Mononuclear cell (primary cell): ENCODE measurements around the gene GLB1L2. TPM values are rescaled to one million over a fixed set of nuclear protein-coding genes. Genes with fewer than 3 reads are reported as not detected.

Experiments
- H3K27me3 ChIP-seq: 2 replicates; pipeline ENCODE4 v1.6.0; 2011; ENCODE audit warnings: low read length, control low read depth; ENCODE audit not compliant: insufficient read depth
- H3K4me1 ChIP-seq: 2 replicates; pipeline ENCODE4 v1.5.1; 2011; ENCODE audit warnings: mild to moderate bottlenecking, low read length, control low read depth; ENCODE audit not compliant: insufficient read depth
- H3K4me3 ChIP-seq: 2 replicates; pipeline ENCODE4 v1.5.1; 2011; ENCODE audit warnings: mild to moderate bottlenecking, low read length, moderate library complexity
- H3K9me3 ChIP-seq: 2 replicates; pipeline ENCODE4 v1.5.1; 2011; ENCODE audit warnings: low read depth, mild to moderate bottlenecking, control low read depth, low read length
- total RNA-seq: library from RNA; depleted of rRNA; stranded (reverse); fragments of >200 nt; gene quantifications from one replicate; pipeline ENCODE4 v1.2.3, GENCODE V29; 2012

Gene GLB1L2
- total RNA-seq, 1 donor, result 0.42 TPM

GRCh38 chr11:134392953-134393615 is 61.3 kb downstream of the GLB1L2 start:
- H3K4me3 ChIP-seq, result no peak overlapping the region
- H3K27me3 ChIP-seq, result no peaks in the 10 kb centered on the region
- H3K9me3 ChIP-seq, result no peaks in the 10 kb centered on the region
- H3K4me1 ChIP-seq, result no peaks in the 10 kb centered on the region

- Histone ChIP-seq H3K4me3 (no peak overlapping the region), H3K4me1 (no peaks in the 10 kb centered on the region), H3K9me3 (no peaks in the 10 kb centered on the region), H3K27me3 (no peaks in the 10 kb centered on the region)
These were observed 61.9 kb downstream of the GLB1L2 start for GRCh38 chr11:134393638-134394037.

- Histone ChIP-seq H3K9me3 (no peaks in the 10 kb centered on the region), H3K4me3 (no peak overlapping the region), H3K27me3 (no peaks in the 10 kb centered on the region), H3K4me1 (no peaks in the 10 kb centered on the region)
These were observed 62.5 kb downstream of the GLB1L2 start for GRCh38 chr11:134394311-134394710.

GRCh38 chr11:134395002-134395401 is 63.2 kb downstream of the GLB1L2 start:
- Histone ChIP-seq H3K4me3 (no peak overlapping the region), H3K27me3 (no peaks in the 10 kb centered on the region), H3K4me1 (no peaks in the 10 kb centered on the region), H3K9me3 (no peaks in the 10 kb centered on the region)

GRCh38 chr11:134397304-134398078 is 65.7 kb downstream of the GLB1L2 start:
- Histone ChIP-seq H3K4me1 (no peaks in the 10 kb centered on the region), H3K9me3 (no peaks in the 10 kb centered on the region), H3K27me3 (no peaks in the 10 kb centered on the region), H3K4me3 (no peak overlapping the region)

GRCh38 chr11:134398079-134398444 is 66.3 kb downstream of the GLB1L2 start:
- Histone ChIP-seq H3K4me3 (no peak overlapping the region), H3K9me3 (no peaks in the 10 kb centered on the region), H3K4me1 (no peaks in the 10 kb centered on the region), H3K27me3 (no peaks in the 10 kb centered on the region)

- H3K9me3 ChIP-seq, result no peaks in the 10 kb centered on the region
- no peak overlapping the region for H3K4me3 ChIP-seq
- no peaks in the 10 kb centered on the region for H3K4me1 ChIP-seq
- no peaks in the 10 kb centered on the region for H3K27me3 ChIP-seq
These were observed 67.0 kb downstream of the GLB1L2 start for GRCh38 chr11:134398644-134399292.

GRCh38 chr11:134399293-134399654 is 67.5 kb downstream of the GLB1L2 start:
- Histone ChIP-seq H3K27me3 (no peaks in the 10 kb centered on the region), H3K4me1 (no peaks in the 10 kb centered on the region), H3K4me3 (no peak overlapping the region), H3K9me3 (no peaks in the 10 kb centered on the region)

- no peaks in the 10 kb centered on the region for H3K4me1 ChIP-seq
- no peaks in the 10 kb centered on the region for H3K9me3 ChIP-seq
These were observed 68.2 kb downstream of the GLB1L2 start for GRCh38 chr11:134399996-134400395.

GRCh38 chr11:134401825-134402809 is 70.3 kb downstream of the GLB1L2 start:
- no peaks in the 10 kb centered on the region for H3K27me3 ChIP-seq

More at GRCh38 chr11:134399996-134400395, 68.2 kb downstream of the GLB1L2 start:
- H3K4me3 ChIP-seq, result no peak overlapping the region
- H3K27me3 ChIP-seq, result no peaks in the 10 kb centered on the region

GRCh38 chr11:134402910-134403309 is 71.1 kb downstream of the GLB1L2 start:
- no peaks in the 10 kb centered on the region for H3K4me1 ChIP-seq
- no peak overlapping the region for H3K4me3 ChIP-seq
- H3K27me3 ChIP-seq, result no peaks in the 10 kb centered on the region
- no peaks in the 10 kb centered on the region for H3K9me3 ChIP-seq

More at GRCh38 chr11:134401825-134402809, 70.3 kb downstream of the GLB1L2 start:
- no peak overlapping the region for H3K4me3 ChIP-seq
- no peaks in the 10 kb centered on the region for H3K9me3 ChIP-seq
- no peaks in the 10 kb centered on the region for H3K4me1 ChIP-seq

- no peaks in the 10 kb centered on the region for H3K4me1 ChIP-seq
- H3K9me3 ChIP-seq, result no peaks in the 10 kb centered on the region
- H3K27me3 ChIP-seq, result peaks cover 2% of the 10 kb centered on the region
- H3K4me3 ChIP-seq, result no peak overlapping the region
These were observed 73.0 kb downstream of the GLB1L2 start for GRCh38 chr11:134404575-134405341.

GRCh38 chr11:134405436-134405835 is 73.6 kb downstream of the GLB1L2 start:
- no peaks in the 10 kb centered on the region for H3K9me3 ChIP-seq
- H3K4me1 ChIP-seq, result no peaks in the 10 kb centered on the region
- H3K27me3 ChIP-seq, result peaks cover 6% of the 10 kb centered on the region
- no peak overlapping the region for H3K4me3 ChIP-seq

GRCh38 chr11:134405841-134406240 is 74.1 kb downstream of the GLB1L2 start:
- Histone ChIP-seq H3K27me3 (peaks cover 10% of the 10 kb centered on the region), H3K4me3 (no peak overlapping the region), H3K4me1 (peaks cover 2% of the 10 kb centered on the region), H3K9me3 (no peaks in the 10 kb centered on the region)
